Measurements from ENCODE around the gene PLEKHN1. TPM values are rescaled to one million over a fixed set of nuclear protein-coding genes. Genes with fewer than 3 reads are reported as not detected.

PLEKHN1 gene
- total and polyA plus RNA-seq, 7 experiments from 2014 or later, result 0.18 to 3.0 (median 0.83) TPM; not detected in 1

DNA sequence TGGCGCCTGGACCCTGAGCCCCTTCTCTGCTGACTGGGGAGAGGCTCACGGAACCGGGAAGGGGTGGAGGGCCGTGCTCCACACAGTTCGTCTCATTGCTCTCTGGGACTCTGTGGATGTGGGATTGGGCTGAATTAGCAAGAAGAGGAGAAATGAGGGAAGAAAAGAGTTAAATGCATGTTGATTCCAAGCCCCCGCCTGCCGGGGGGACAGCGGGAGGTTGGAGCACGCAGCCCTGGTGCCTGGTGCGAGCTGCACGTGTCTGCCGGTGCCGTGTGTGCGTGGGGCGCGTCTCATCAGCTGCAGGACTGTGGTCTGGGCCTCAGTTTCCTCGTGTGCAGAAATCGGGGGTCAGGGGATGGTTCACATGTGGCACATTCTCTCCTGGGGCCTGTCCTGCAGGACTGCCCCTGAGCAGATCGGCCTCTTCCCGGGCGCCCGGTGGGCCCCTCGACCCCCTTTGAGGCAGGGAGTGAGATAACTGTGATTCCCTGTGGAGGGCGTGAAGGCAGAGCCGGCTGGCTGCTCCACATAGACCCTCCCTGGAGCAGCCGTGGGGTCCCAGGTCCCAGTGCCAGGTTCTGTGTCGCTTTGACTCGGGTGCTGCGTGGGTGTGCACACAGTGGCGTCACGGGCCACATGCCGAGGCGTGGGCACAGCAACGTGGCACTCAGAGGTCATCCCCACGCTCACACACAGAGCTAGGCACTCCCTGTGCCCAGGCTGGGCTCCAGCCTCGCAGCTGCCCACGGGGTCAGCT, 31.1 kb upstream of the PLEKHN1 start:
- Mint-ChIP-seq H3K27ac (no peak overlapping the region), H3K4me3 (peak overlapping the region in 2 of 10 donors; percentile 2 to 66)

DNA sequence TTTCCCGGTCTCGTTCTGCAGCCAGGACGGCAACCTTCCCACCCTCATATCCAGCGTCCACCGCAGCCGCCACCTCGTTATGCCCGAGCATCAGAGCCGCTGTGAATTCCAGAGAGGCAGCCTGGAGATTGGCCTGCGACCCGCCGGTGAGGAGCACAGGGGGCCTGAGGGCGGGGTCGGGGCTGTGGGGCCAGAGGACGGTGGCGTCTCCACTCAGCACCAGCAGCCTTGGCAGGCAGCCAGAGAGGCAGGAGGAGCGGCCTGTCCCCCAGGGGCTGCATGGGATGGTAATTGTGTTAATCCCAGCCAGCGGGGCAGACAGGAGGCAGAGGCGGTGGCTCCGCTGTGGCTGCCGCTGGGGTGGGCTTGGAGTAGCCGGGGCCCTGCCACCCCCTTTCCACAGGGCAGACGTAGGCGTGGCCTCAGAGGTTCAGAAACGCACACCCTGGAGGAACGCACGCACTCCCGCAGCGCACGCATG, 30.5 kb upstream of the PLEKHN1 start:
- H3K36me3 ChIP-seq (ENCODE audit: control insufficient read depth in 2 of 3, insufficient read depth in 3 of 3, low read length in 3 of 3), result no peaks in the 10 kb centered on the region
- Mint-ChIP-seq H3K9me3 (no peaks in the 10 kb centered on the region), H3K27me3 (peaks cover 10 to 53% (median 28%) of the 10 kb centered on the region in 5 donors), H3K4me1 (peaks cover 0 to 6% (median 3%) of the 10 kb centered on the region in 7 donors), H3K36me3 (no peaks in the 10 kb centered on the region), H3K27ac (no peak overlapping the region), H3K4me3 (peak overlapping the region in 1 of 10 donors; percentile 66)
- ChIA-PET POLR2A (no interaction called here), CTCF (no interaction called here)
- H3K4me3 ChIP-seq (ENCODE audit: low read length), result no peak overlapping the region
- DNase-seq (no peak), ATAC-seq (no peak)
- peaks cover 0 to 5% of the 10 kb centered on the region in 2 donors for H3K4me1 ChIP-seq (ENCODE audit: control insufficient read depth in 2 of 2, insufficient read depth in 2 of 2, low read length in 2 of 2)
- H3K27ac ChIP-seq (ENCODE audit: low read depth, low read length), result no peak overlapping the region
- H3K27me3 ChIP-seq (ENCODE audit: control insufficient read depth in 2 of 2, insufficient read depth in 2 of 2, low read length in 2 of 2), result peaks cover under 1 to 1% of the 10 kb centered on the region in 2 donors
- H3K9me3 ChIP-seq (ENCODE audit: control insufficient read depth in 2 of 3, low read length in 3 of 3), result no peaks in the 10 kb centered on the region
- intact Hi-C loops (cut with micrococcal nuclease), result no loop called here

More for the DNA sequence above, 31.1 kb upstream of the PLEKHN1 start:
- Histone ChIP-seq H3K9me3 (ENCODE audit: control insufficient read depth in 2 of 3, low read length in 3 of 3) (no peaks in the 10 kb centered on the region), H3K27ac (ENCODE audit: low read depth, low read length) (no peak overlapping the region), H3K36me3 (ENCODE audit: control insufficient read depth in 2 of 3, insufficient read depth in 3 of 3, low read length in 3 of 3) (no peaks in the 10 kb centered on the region), H3K4me1 (ENCODE audit: control insufficient read depth in 2 of 2, insufficient read depth in 2 of 2, low read length in 2 of 2) (no peaks in the 10 kb centered on the region), H3K27me3 (ENCODE audit: control insufficient read depth in 2 of 2, insufficient read depth in 2 of 2, low read length in 2 of 2) (no peaks in the 10 kb centered on the region), H3K4me3 (ENCODE audit: low read length) (no peak overlapping the region)
- H3K4me1 Mint-ChIP-seq, result peaks cover 0 to 6% (median 0%) of the 10 kb centered on the region in 7 donors
- H3K36me3 Mint-ChIP-seq, result no peaks in the 10 kb centered on the region
- DNase-seq (no peak), ATAC-seq (no peak)
- no peaks in the 10 kb centered on the region for H3K9me3 Mint-ChIP-seq
- ChIA-PET CTCF (no interaction called here), POLR2A (no interaction called here)
- intact Hi-C loops (cut with micrococcal nuclease), result no loop called here
- peaks cover 10 to 49% (median 27%) of the 10 kb centered on the region in 5 donors for H3K27me3 Mint-ChIP-seq

DNA sequence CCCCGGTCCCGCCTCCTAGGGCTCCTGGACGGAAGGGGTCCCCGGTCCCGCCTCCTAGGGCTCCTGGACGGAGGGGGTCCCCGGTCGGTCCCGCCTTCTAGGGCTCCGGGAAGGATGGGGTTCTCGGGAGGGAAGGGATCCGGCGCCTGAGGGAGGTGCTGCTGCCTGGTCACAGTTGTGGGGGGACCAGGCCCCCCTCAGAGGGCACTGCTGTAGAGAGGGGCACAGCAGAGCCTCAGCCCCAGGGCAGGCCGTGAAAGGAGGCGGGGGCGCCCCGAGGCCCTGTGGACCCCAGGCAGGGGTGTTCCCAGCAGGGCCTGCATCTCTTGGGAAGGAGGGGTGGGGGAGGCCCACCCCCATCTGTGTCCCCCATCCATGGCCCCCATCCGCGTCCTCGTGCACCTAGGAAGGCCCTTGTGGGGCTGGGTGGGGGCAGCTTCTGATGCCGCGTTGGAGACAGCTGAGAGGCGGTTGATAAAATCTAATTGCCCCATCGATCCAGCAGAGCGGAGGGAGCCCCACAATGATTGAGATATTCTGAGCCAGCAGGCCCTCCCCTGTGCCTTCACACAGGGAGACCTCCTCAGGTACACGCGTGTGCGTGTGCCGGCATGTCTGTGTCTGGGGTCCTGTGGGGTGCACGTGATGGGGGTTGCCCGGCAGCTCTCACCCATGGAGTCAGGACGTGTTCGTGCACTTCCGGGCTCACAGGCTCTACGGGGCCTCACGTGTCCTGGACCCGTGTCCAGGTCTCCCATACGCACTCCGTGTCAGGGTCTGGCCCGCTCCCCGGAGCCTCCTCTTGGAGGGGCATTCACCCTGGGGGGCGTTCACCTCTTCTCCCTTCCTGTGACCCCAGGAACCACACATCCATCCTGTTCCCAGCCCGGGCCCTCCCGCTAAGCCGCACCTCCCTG, 29.7 kb upstream of the PLEKHN1 start:
- Histone ChIP-seq H3K4me3 (ENCODE audit: low read length) (no peak overlapping the region), H3K4me1 (ENCODE audit: control insufficient read depth in 2 of 2, insufficient read depth in 2 of 2, low read length in 2 of 2) (peaks cover 3 to 12% of the 10 kb centered on the region in 2 donors), H3K27me3 (ENCODE audit: control insufficient read depth in 2 of 2, insufficient read depth in 2 of 2, low read length in 2 of 2) (peaks cover 3 to 7% of the 10 kb centered on the region in 2 donors), H3K27ac (ENCODE audit: low read depth, low read length) (no peak overlapping the region), H3K9me3 (ENCODE audit: control insufficient read depth in 2 of 3, low read length in 3 of 3) (no peaks in the 10 kb centered on the region), H3K36me3 (ENCODE audit: control insufficient read depth in 2 of 3, insufficient read depth in 3 of 3, low read length in 3 of 3) (no peaks in the 10 kb centered on the region)
- DNase-seq, result no peak
- H3K27me3 Mint-ChIP-seq, result peaks cover 10 to 56% (median 27%) of the 10 kb centered on the region in 5 donors
- no peaks in the 10 kb centered on the region for H3K9me3 Mint-ChIP-seq
- peaks cover 0 to 1% (median 0%) of the 10 kb centered on the region in 5 donors for H3K36me3 Mint-ChIP-seq
- POLR2A ChIA-PET, result no interaction called here
- peaks cover 4 to 10% (median 9%) of the 10 kb centered on the region in 7 donors for H3K4me1 Mint-ChIP-seq
- H3K27ac Mint-ChIP-seq, result no peak overlapping the region
- ATAC-seq, result no peak
- H3K4me3 Mint-ChIP-seq, result no peak overlapping the region
- CTCF ChIA-PET, result no interaction called here
- intact Hi-C loops (cut with micrococcal nuclease), result no loop called here

DNA sequence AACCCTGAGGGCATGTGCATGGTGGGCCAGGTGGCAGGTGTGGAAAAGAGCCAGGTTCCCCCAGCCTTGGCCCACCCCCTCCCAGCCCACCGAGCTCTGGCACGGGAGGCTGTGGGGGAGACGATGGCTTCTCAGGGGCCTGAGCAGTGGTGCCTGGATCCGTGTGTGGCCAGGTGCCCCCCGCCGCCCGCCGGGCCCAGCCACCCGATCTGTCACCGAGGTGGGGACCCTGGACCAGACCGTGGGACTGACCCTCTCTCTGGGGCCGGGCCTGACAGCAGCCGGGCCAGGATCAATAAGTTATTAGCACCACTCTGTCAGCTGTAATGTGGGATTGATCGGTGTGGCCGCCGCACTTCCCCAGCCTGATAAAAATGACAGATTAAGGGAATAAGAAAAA, 28.8 kb upstream of the PLEKHN1 start:
- CTCF ChIA-PET, result interaction anchor here (1.0 kb wide), 1 partner anchor 31 kb away, joined by 4 read pairs; no protein-coding TSS in a partner anchor
- Mint-ChIP-seq H3K4me3 (no peak overlapping the region), H3K27ac (no peak overlapping the region), H3K4me1 (peaks cover 4 to 10% (median 9%) of the 10 kb centered on the region in 7 donors), H3K9me3 (no peaks in the 10 kb centered on the region), H3K36me3 (peaks cover 0 to 1% (median 0%) of the 10 kb centered on the region in 5 donors), H3K27me3 (peaks cover 10 to 54% (median 26%) of the 10 kb centered on the region in 5 donors)
- DNase-seq (no peak), ATAC-seq (no peak)
- Histone ChIP-seq H3K4me1 (ENCODE audit: control insufficient read depth in 2 of 2, insufficient read depth in 2 of 2, low read length in 2 of 2) (peaks cover 3 to 13% of the 10 kb centered on the region in 2 donors), H3K27me3 (ENCODE audit: control insufficient read depth in 2 of 2, insufficient read depth in 2 of 2, low read length in 2 of 2) (peaks cover 3 to 7% of the 10 kb centered on the region in 2 donors), H3K36me3 (ENCODE audit: control insufficient read depth in 2 of 3, insufficient read depth in 3 of 3, low read length in 3 of 3) (no peaks in the 10 kb centered on the region), H3K9me3 (ENCODE audit: control insufficient read depth in 2 of 3, low read length in 3 of 3) (no peaks in the 10 kb centered on the region), H3K4me3 (ENCODE audit: low read length) (no peak overlapping the region), H3K27ac (ENCODE audit: low read depth, low read length) (no peak overlapping the region)
- intact Hi-C loops (cut with micrococcal nuclease), result no loop called here
- POLR2A ChIA-PET, result no interaction called here

DNA sequence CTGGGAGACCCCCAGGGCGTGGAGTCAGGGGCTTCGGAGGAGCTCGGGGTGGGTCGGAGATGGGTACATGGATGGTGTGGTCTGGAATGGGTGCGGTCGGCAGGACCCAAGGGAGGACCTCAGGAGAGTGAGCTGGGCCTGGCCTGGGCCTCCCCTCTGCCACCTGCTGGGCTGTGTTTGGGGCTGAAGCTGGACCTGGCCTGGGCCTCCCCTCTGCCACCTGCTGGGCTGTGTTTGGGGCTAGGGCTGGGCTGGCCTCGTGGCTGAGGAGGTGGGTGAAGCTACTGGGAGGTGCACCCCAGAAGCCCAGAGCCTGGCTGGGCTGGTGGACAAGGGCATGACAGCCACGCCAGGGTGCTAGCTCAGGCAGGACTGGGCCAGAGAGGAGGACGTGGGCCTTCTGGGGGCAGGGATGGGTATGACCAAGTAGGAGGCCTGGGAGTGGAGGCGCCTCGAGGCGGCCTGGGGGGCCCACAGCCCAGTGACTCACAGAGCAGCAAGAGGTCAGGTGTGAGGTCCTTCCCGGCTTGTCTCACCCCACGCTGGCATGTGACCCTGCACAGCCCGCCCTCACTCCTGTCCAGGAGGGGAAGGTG, 28.1 kb upstream of the PLEKHN1 start:
- peaks cover 4 to 11% (median 10%) of the 10 kb centered on the region in 7 donors for H3K4me1 Mint-ChIP-seq
- H3K36me3 Mint-ChIP-seq, result peaks cover 0 to 1% (median 0%) of the 10 kb centered on the region in 5 donors
- Histone ChIP-seq H3K27ac (ENCODE audit: low read depth, low read length) (no peak overlapping the region), H3K27me3 (ENCODE audit: control insufficient read depth in 2 of 2, insufficient read depth in 2 of 2, low read length in 2 of 2) (peaks cover 3 to 11% of the 10 kb centered on the region in 2 donors), H3K4me1 (ENCODE audit: control insufficient read depth in 2 of 2, insufficient read depth in 2 of 2, low read length in 2 of 2) (peaks cover 3 to 18% of the 10 kb centered on the region in 2 donors), H3K4me3 (ENCODE audit: low read length) (no peak overlapping the region), H3K36me3 (ENCODE audit: control insufficient read depth in 2 of 3, insufficient read depth in 3 of 3, low read length in 3 of 3) (no peaks in the 10 kb centered on the region), H3K9me3 (ENCODE audit: control insufficient read depth in 2 of 3, low read length in 3 of 3) (no peaks in the 10 kb centered on the region)
- ATAC-seq (peak; percentile 48), DNase-seq (no peak)
- ChIA-PET POLR2A (no interaction called here), CTCF (interaction anchor here (0.6 to 1.0 kb wide), 2 partner anchors 32 to 76 kb away, joined by 3 to 4 read pairs; no protein-coding TSS in a partner anchor)
- peak overlapping the region in 2 of 10 donors; percentile 12 to 30 for H3K4me3 Mint-ChIP-seq
- peaks cover 10 to 54% (median 26%) of the 10 kb centered on the region in 5 donors for H3K27me3 Mint-ChIP-seq
- no peak overlapping the region for H3K27ac Mint-ChIP-seq
- intact Hi-C loops (cut with micrococcal nuclease), result no loop called here
- no peaks in the 10 kb centered on the region for H3K9me3 Mint-ChIP-seq

Measured in naive thymus-derived CD4-positive, alpha-beta T cell (primary cell).